ENCODE measurements around the gene LRP5. TPM values are rescaled to one million over a fixed set of nuclear protein-coding genes. Genes with fewer than 3 reads are reported as not detected.
"Not testable (repeated sequence)": the region's sequence is repeated elsewhere in the genome, so short reads cannot be mapped to it uniquely, and the experiment has no call there.

Gene LRP5
- polyA plus RNA-seq, 4 donors, result 39.7 to 122 (median 78.4) TPM

- H3K9me3 ChIP-seq (ENCODE audit: control insufficient read depth in 2 of 2, insufficient read depth in 1 of 2, low read depth in 1 of 2, low read length in 1 of 2), result peaks cover 0 to 16% of the 10 kb centered on the region in 2 donors
- FAIRE-seq (no peak), DNase-seq (no peak)
- WGBS, 3 donors, result 93 to 97% (median 94%) methylated on average over 14 to 16 of the region's 16 CpGs
- no peaks in the 10 kb centered on the region for H3K4me1 ChIP-seq (ENCODE audit: control insufficient read depth in 3 of 3, insufficient read depth in 2 of 3, low read depth in 1 of 3, low read length in 2 of 3)
- no peaks in the 10 kb centered on the region for H3K27me3 ChIP-seq (ENCODE audit: control insufficient read depth in 3 of 3, insufficient read depth in 3 of 3, low read length in 3 of 3)
- H3K4me3 ChIP-seq (ENCODE audit: low read depth in 1 of 3, low read length in 3 of 3), result no peak overlapping the region
- H3K27ac ChIP-seq (ENCODE audit: low read depth in 1 of 3, low read length in 2 of 3), result no peak overlapping the region
- H3K36me3 ChIP-seq (ENCODE audit: control insufficient read depth in 3 of 3, insufficient read depth in 2 of 3, low read depth in 1 of 3, low read length in 3 of 3), result peaks cover 2 to 95% (median 6%) of the 10 kb centered on the region in 3 donors
Observed at GRCh38 chr11:68390315-68390714, 77.9 kb downstream of the LRP5 start.

- no peak for DNase-seq
- FAIRE-seq, result no peak
- Histone ChIP-seq H3K4me3 (ENCODE audit: low read depth in 1 of 3, low read length in 3 of 3) (no peak overlapping the region), H3K27me3 (ENCODE audit: control insufficient read depth in 3 of 3, insufficient read depth in 3 of 3, low read length in 3 of 3) (no peaks in the 10 kb centered on the region), H3K9me3 (ENCODE audit: control insufficient read depth in 2 of 2, insufficient read depth in 1 of 2, low read depth in 1 of 2, low read length in 1 of 2) (peaks cover 0 to 5% of the 10 kb centered on the region in 2 donors), H3K27ac (ENCODE audit: low read depth in 1 of 3, low read length in 2 of 3) (no peak overlapping the region), H3K4me1 (ENCODE audit: control insufficient read depth in 3 of 3, insufficient read depth in 2 of 3, low read depth in 1 of 3, low read length in 2 of 3) (peaks cover 0 to 3% (median 0%) of the 10 kb centered on the region in 3 donors), H3K36me3 (ENCODE audit: control insufficient read depth in 3 of 3, insufficient read depth in 2 of 3, low read depth in 1 of 3, low read length in 3 of 3) (peaks cover 2 to 95% (median 3%) of the 10 kb centered on the region in 3 donors)
- 95 to 98% (median 95%) methylated on average over 7 of the region's 7 CpGs for WGBS, 3 donors
Observed at GRCh38 chr11:68392822-68393221, 80.4 kb downstream of the LRP5 start.

- no peak for FAIRE-seq
- no peak overlapping the region for H3K27ac ChIP-seq (ENCODE audit: low read depth in 1 of 3, low read length in 2 of 3)
- DNase-seq, result no peak
- H3K4me1 ChIP-seq (ENCODE audit: control insufficient read depth in 3 of 3, insufficient read depth in 2 of 3, low read depth in 1 of 3, low read length in 2 of 3), result peaks cover 11 to 23% (median 11%) of the 10 kb centered on the region in 3 donors
- H3K27me3 ChIP-seq (ENCODE audit: control insufficient read depth in 3 of 3, insufficient read depth in 3 of 3, low read length in 3 of 3), result no peaks in the 10 kb centered on the region
- H3K9me3 ChIP-seq (ENCODE audit: control insufficient read depth in 2 of 2, insufficient read depth in 1 of 2, low read depth in 1 of 2, low read length in 1 of 2), result no peaks in the 10 kb centered on the region
- peaks cover 0 to 86% (median 2%) of the 10 kb centered on the region in 3 donors for H3K36me3 ChIP-seq (ENCODE audit: control insufficient read depth in 3 of 3, insufficient read depth in 2 of 3, low read depth in 1 of 3, low read length in 3 of 3)
- H3K4me3 ChIP-seq (ENCODE audit: low read depth in 1 of 3, low read length in 3 of 3), result no peak overlapping the region
- 77 to 89% (median 79%) methylated on average over 11 to 12 of the region's 12 CpGs for WGBS, 3 donors
Observed at GRCh38 chr11:68396516-68396915, 84.1 kb downstream of the LRP5 start.

GRCh38 chr11:68397256-68397655, 84.9 kb downstream of the LRP5 start:
- Histone ChIP-seq H3K27me3 (ENCODE audit: control insufficient read depth in 3 of 3, insufficient read depth in 3 of 3, low read length in 3 of 3) (no peaks in the 10 kb centered on the region), H3K9me3 (ENCODE audit: control insufficient read depth in 2 of 2, insufficient read depth in 1 of 2, low read depth in 1 of 2, low read length in 1 of 2) (no peaks in the 10 kb centered on the region), H3K4me1 (ENCODE audit: control insufficient read depth in 3 of 3, insufficient read depth in 2 of 3, low read depth in 1 of 3, low read length in 2 of 3) (peaks cover 11 to 23% (median 13%) of the 10 kb centered on the region in 3 donors), H3K27ac (ENCODE audit: low read depth in 1 of 3, low read length in 2 of 3) (no peak overlapping the region), H3K4me3 (ENCODE audit: low read depth in 1 of 3, low read length in 3 of 3) (no peak overlapping the region), H3K36me3 (ENCODE audit: control insufficient read depth in 3 of 3, insufficient read depth in 2 of 3, low read depth in 1 of 3, low read length in 3 of 3) (peaks cover 0 to 86% (median 2%) of the 10 kb centered on the region in 3 donors)
- no peak for FAIRE-seq
- DNase-seq, result no peak
- WGBS, 3 donors, result 91 to 93% (median 92%) methylated on average over 14 of the region's 14 CpGs

- no peak overlapping the region for H3K4me3 ChIP-seq (ENCODE audit: low read depth in 1 of 3, low read length in 3 of 3)
- no peak for FAIRE-seq
- H3K9me3 ChIP-seq (ENCODE audit: control insufficient read depth in 2 of 2, insufficient read depth in 1 of 2, low read depth in 1 of 2, low read length in 1 of 2), result no peaks in the 10 kb centered on the region
- WGBS, 3 donors, result 56 to 65% (median 63%) methylated on average over 17 of the region's 17 CpGs
- no peak for DNase-seq
- no peaks in the 10 kb centered on the region for H3K27me3 ChIP-seq (ENCODE audit: control insufficient read depth in 3 of 3, insufficient read depth in 3 of 3, low read length in 3 of 3)
- H3K27ac ChIP-seq (ENCODE audit: low read depth in 1 of 3, low read length in 2 of 3), result peak overlapping the region; percentile 77 to 91 (median 83)
- peaks cover 11 to 23% (median 13%) of the 10 kb centered on the region in 3 donors for H3K4me1 ChIP-seq (ENCODE audit: control insufficient read depth in 3 of 3, insufficient read depth in 2 of 3, low read depth in 1 of 3, low read length in 2 of 3)
- H3K36me3 ChIP-seq (ENCODE audit: control insufficient read depth in 3 of 3, insufficient read depth in 2 of 3, low read depth in 1 of 3, low read length in 3 of 3), result peaks cover 2 to 88% (median 4%) of the 10 kb centered on the region in 3 donors
Observed at GRCh38 chr11:68398995-68399851, 86.8 kb downstream of the LRP5 start.

GRCh38 chr11:68399916-68400315, 87.5 kb downstream of the LRP5 start:
- Histone ChIP-seq H3K27me3 (ENCODE audit: control insufficient read depth in 3 of 3, insufficient read depth in 3 of 3, low read length in 3 of 3) (no peaks in the 10 kb centered on the region), H3K4me1 (ENCODE audit: control insufficient read depth in 3 of 3, insufficient read depth in 2 of 3, low read depth in 1 of 3, low read length in 2 of 3) (peaks cover 11 to 23% (median 13%) of the 10 kb centered on the region in 3 donors), H3K36me3 (ENCODE audit: control insufficient read depth in 3 of 3, insufficient read depth in 2 of 3, low read depth in 1 of 3, low read length in 3 of 3) (peaks cover 2 to 87% (median 6%) of the 10 kb centered on the region in 3 donors), H3K4me3 (ENCODE audit: low read depth in 1 of 3, low read length in 3 of 3) (no peak overlapping the region), H3K9me3 (ENCODE audit: control insufficient read depth in 2 of 2, insufficient read depth in 1 of 2, low read depth in 1 of 2, low read length in 1 of 2) (no peaks in the 10 kb centered on the region), H3K27ac (ENCODE audit: low read depth in 1 of 3, low read length in 2 of 3) (peak overlapping the region; percentile 77 to 91 (median 83))
- DNase-seq, result no peak
- 69 to 76% (median 74%) methylated on average over 13 of the region's 13 CpGs for WGBS, 3 donors
- no peak for FAIRE-seq

GRCh38 chr11:68400584-68400983, 88.2 kb downstream of the LRP5 start:
- not testable (repeated sequence) for H3K9me3 ChIP-seq (ENCODE audit: control insufficient read depth in 2 of 2, insufficient read depth in 1 of 2, low read depth in 1 of 2, low read length in 1 of 2); H3K27me3 ChIP-seq (ENCODE audit: control insufficient read depth in 3 of 3, insufficient read depth in 3 of 3, low read length in 3 of 3); H3K4me3 ChIP-seq (ENCODE audit: low read depth in 1 of 3, low read length in 3 of 3); FAIRE-seq
- Histone ChIP-seq H3K27ac (ENCODE audit: low read depth in 1 of 3, low read length in 2 of 3) (peak overlapping the region; percentile 56 to 84 (median 83)), H3K4me1 (ENCODE audit: control insufficient read depth in 3 of 3, insufficient read depth in 2 of 3, low read depth in 1 of 3, low read length in 2 of 3) (peaks cover 11 to 23% (median 13%) of the 10 kb centered on the region in 3 donors), H3K36me3 (ENCODE audit: control insufficient read depth in 3 of 3, insufficient read depth in 2 of 3, low read depth in 1 of 3, low read length in 3 of 3) (peaks cover 2 to 88% (median 6%) of the 10 kb centered on the region in 3 donors)
- WGBS, 3 donors, result 29 to 74% (median 44%) methylated on average over 7 of the region's 7 CpGs
- DNase-seq, result peak; percentile 42 to 80

GRCh38 chr11:68401856-68402255, 89.5 kb downstream of the LRP5 start:
- H3K4me1 ChIP-seq (ENCODE audit: control insufficient read depth in 3 of 3, insufficient read depth in 2 of 3, low read depth in 1 of 3, low read length in 2 of 3), result peaks cover 11 to 23% (median 13%) of the 10 kb centered on the region in 3 donors
- no peaks in the 10 kb centered on the region for H3K9me3 ChIP-seq (ENCODE audit: control insufficient read depth in 2 of 2, insufficient read depth in 1 of 2, low read depth in 1 of 2, low read length in 1 of 2)
- H3K27me3 ChIP-seq (ENCODE audit: control insufficient read depth in 3 of 3, insufficient read depth in 3 of 3, low read length in 3 of 3), result no peaks in the 10 kb centered on the region
- FAIRE-seq (no peak), DNase-seq (no peak)
- H3K4me3 ChIP-seq (ENCODE audit: low read depth in 1 of 3, low read length in 3 of 3), result no peak overlapping the region
- H3K36me3 ChIP-seq (ENCODE audit: control insufficient read depth in 3 of 3, insufficient read depth in 2 of 3, low read depth in 1 of 3, low read length in 3 of 3), result peaks cover 0 to 88% (median 6%) of the 10 kb centered on the region in 3 donors
- 84 to 95% (median 93%) methylated on average over 7 of the region's 7 CpGs for WGBS, 3 donors
- H3K27ac ChIP-seq (ENCODE audit: low read depth in 1 of 3, low read length in 2 of 3), result peak overlapping the region in 1 of 3 donors; percentile 66
